KMS-11 (cell line): ENCODE data around the gene METTL8.

Source experiments
- H2AFZ ChIP-seq: fragments of 200-600 bp; sonication (generic); 2 replicates; pipeline ENCODE4 v1.6.1; 2016; ENCODE audit warnings: antibody characterized with exemption, mixed run types, low read depth
- H3K27ac ChIP-seq: fragments of 200-600 bp; sonication (generic); 2 replicates; pipeline ENCODE4 v1.6.1; 2016; ENCODE audit warnings: mild to moderate bottlenecking, mixed run types
- H3K27me3 ChIP-seq: fragments of 200-600 bp; sonication (generic); 2 replicates; pipeline ENCODE4 v1.6.1; 2017; ENCODE audit warnings: mild to moderate bottlenecking, low read depth, mixed run types, moderate library complexity; ENCODE audit not compliant: insufficient read depth
- H3K36me3 ChIP-seq: fragments of 200-600 bp; sonication (generic); 2 replicates; pipeline ENCODE4 v1.6.1; 2017; ENCODE audit warnings: mild to moderate bottlenecking, mixed run types; ENCODE audit not compliant: insufficient read depth
- H3K4me1 ChIP-seq: fragments of 200-600 bp; sonication (generic); 2 replicates; pipeline ENCODE4 v1.6.1; 2016; ENCODE audit warnings: mild to moderate bottlenecking, low read depth, mixed run types; ENCODE audit not compliant: poor library complexity, severe bottlenecking
- H3K4me2 ChIP-seq: fragments of 200-600 bp; sonication (generic); 2 replicates; pipeline ENCODE4 v1.7.0; 2016; ENCODE audit warnings: mild to moderate bottlenecking, mixed run types
- H3K4me3 ChIP-seq: fragments of 200-600 bp; sonication (generic); IDR thresholded peaks from 2 replicates; pipeline ENCODE4 v1.6.1; 2017; ENCODE audit warnings: low read depth, low read length, mixed read lengths; ENCODE audit not compliant: insufficient read depth
- H3K79me2 ChIP-seq: fragments of 200-600 bp; sonication (generic); 2 replicates; pipeline ENCODE4 v1.6.1; 2016; ENCODE audit warnings: low read depth, mixed run types; ENCODE audit not compliant: insufficient read depth
- H3K9ac ChIP-seq: fragments of 200-600 bp; sonication (generic); 2 replicates; pipeline ENCODE4 v1.6.1; 2016; ENCODE audit warnings: mild to moderate bottlenecking, mixed run types
- H4K20me1 ChIP-seq: fragments of 200-600 bp; sonication (generic); 2 replicates; pipeline ENCODE4 v1.6.1; 2016; ENCODE audit warnings: mild to moderate bottlenecking, mixed run types; ENCODE audit not compliant: insufficient read depth
- CTCF ChIP-seq: fragments of 200-600 bp; sonication (generic); conservative IDR thresholded peaks from 2 replicates; pipeline ENCODE4 v1.6.1; 2017; ENCODE audit warnings: low read depth, mild to moderate bottlenecking, antibody characterized with exemption, low read length, moderate library complexity, mixed read lengths

Gene METTL8

GRCh38 chr2:171469176-171469575 lies 35.4 kb upstream of the METTL8 start:
- Histone ChIP-seq H3K4me1 (no peaks in the 10 kb centered on the region), H4K20me1 (no peaks in the 10 kb centered on the region), H3K27me3 (no peaks in the 10 kb centered on the region), H3K4me3 (no peak overlapping the region), H2AFZ (no peak overlapping the region), H3K36me3 (peaks cover 3% of the 10 kb centered on the region; the same call in 1 of the 2 replicates), H3K4me2 (no peak overlapping the region), H3K79me2 (no peaks in the 10 kb centered on the region), H3K9ac (no peak overlapping the region), H3K27ac (no peak overlapping the region)
- TF ChIP-seq CTCF: no peak

- TF ChIP-seq CTCF: no peak
- no peaks in the 10 kb centered on the region; the same call in 1 of the 2 replicates for H3K36me3 ChIP-seq
- no peaks in the 10 kb centered on the region for H3K79me2 ChIP-seq
- no peaks in the 10 kb centered on the region for H3K27me3 ChIP-seq
- H3K27ac ChIP-seq: no peak overlapping the region
- H3K9ac ChIP-seq: no peak overlapping the region
- no peaks in the 10 kb centered on the region for H3K4me1 ChIP-seq
- H2AFZ ChIP-seq: no peak overlapping the region
- no peaks in the 10 kb centered on the region for H4K20me1 ChIP-seq
- no peak overlapping the region for H3K4me2 ChIP-seq
- no peak overlapping the region for H3K4me3 ChIP-seq
These were observed 26.7 kb upstream of the METTL8 start for GRCh38 chr2:171460537-171460936.

GRCh38 chr2:171459498-171459897 lies 25.7 kb upstream of the METTL8 start:
- no peak overlapping the region for H3K9ac ChIP-seq
- H4K20me1 ChIP-seq: no peaks in the 10 kb centered on the region
- H3K4me2 ChIP-seq: no peak overlapping the region
- no peak for TF ChIP-seq CTCF
- no peaks in the 10 kb centered on the region; the same call in 1 of the 2 replicates for H3K36me3 ChIP-seq
- no peak overlapping the region for H3K4me3 ChIP-seq
- no peak overlapping the region for H2AFZ ChIP-seq
- H3K4me1 ChIP-seq: no peaks in the 10 kb centered on the region
- H3K27ac ChIP-seq: no peak overlapping the region
- no peaks in the 10 kb centered on the region for H3K79me2 ChIP-seq
- H3K27me3 ChIP-seq: no peaks in the 10 kb centered on the region

GRCh38 chr2:171452773-171453172 lies 19.0 kb upstream of the METTL8 start:
- Histone ChIP-seq H3K4me1 (no peaks in the 10 kb centered on the region), H3K4me2 (no peak overlapping the region), H2AFZ (no peak overlapping the region), H3K79me2 (no peaks in the 10 kb centered on the region), H3K27ac (no peak overlapping the region), H3K36me3 (peaks cover 1% of the 10 kb centered on the region), H3K9ac (no peak overlapping the region), H3K27me3 (no peaks in the 10 kb centered on the region), H4K20me1 (no peaks in the 10 kb centered on the region), H3K4me3 (no peak overlapping the region)
- TF ChIP-seq CTCF: no peak
